ENCODE data around the gene DBR1. TPM values are rescaled to one million over a fixed set of nuclear protein-coding genes. Genes with fewer than 3 reads are reported as not detected.

The DBR1 gene
- polyA plus RNA-seq, 1 experiment: 6.0 TPM

DNA sequence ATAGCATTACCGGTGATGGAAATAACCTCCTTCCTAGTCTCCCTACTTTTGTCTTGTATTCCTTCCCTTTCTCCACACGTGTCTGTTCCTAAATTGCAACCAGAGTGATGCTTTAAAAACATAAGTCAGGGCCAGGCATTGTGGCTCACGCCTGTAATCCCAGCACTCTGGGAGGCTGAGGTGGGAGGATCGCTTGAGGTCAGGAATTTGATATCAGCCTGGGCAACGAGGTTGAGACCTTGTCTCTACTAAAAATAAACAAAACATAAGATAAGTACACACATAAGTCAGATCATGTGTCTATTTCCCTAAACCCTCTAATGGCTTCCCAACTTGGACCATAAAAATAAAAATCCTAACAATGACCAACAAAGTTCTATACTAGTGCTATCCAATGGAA is 30.8 kb upstream of the DBR1 start:
- TF ChIP-seq, protein P1, sequence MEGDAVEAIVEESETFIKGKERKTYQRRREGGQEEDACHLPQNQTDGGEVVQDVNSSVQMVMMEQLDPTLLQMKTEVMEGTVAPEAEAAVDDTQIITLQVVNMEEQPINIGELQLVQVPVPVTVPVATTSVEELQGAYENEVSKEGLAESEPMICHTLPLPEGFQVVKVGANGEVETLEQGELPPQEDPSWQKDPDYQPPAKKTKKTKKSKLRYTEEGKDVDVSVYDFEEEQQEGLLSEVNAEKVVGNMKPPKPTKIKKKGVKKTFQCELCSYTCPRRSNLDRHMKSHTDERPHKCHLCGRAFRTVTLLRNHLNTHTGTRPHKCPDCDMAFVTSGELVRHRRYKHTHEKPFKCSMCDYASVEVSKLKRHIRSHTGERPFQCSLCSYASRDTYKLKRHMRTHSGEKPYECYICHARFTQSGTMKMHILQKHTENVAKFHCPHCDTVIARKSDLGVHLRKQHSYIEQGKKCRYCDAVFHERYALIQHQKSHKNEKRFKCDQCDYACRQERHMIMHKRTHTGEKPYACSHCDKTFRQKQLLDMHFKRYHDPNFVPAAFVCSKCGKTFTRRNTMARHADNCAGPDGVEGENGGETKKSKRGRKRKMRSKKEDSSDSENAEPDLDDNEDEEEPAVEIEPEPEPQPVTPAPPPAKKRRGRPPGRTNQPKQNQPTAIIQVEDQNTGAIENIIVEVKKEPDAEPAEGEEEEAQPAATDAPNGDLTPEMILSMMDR (IDR thresholded peaks at IDR 0.05; ENCODE audit: insufficient read depth, low read depth, low read length): no peak
- Histone ChIP-seq H3K27me3 (ENCODE audit: control insufficient read depth, insufficient read depth, low read length) (no peaks in the 10 kb centered on the region), H3K36me3 (ENCODE audit: control insufficient read depth, insufficient read depth, low read length) (no peaks in the 10 kb centered on the region), H3K4me3 (ENCODE audit: low read depth, low read length) (no peak overlapping the region)
- no peak for DNase-seq (ENCODE audit: low read depth)
- CTCF ChIA-PET: no interaction called here
- POLR2A ChIA-PET: no interaction called here

DNA sequence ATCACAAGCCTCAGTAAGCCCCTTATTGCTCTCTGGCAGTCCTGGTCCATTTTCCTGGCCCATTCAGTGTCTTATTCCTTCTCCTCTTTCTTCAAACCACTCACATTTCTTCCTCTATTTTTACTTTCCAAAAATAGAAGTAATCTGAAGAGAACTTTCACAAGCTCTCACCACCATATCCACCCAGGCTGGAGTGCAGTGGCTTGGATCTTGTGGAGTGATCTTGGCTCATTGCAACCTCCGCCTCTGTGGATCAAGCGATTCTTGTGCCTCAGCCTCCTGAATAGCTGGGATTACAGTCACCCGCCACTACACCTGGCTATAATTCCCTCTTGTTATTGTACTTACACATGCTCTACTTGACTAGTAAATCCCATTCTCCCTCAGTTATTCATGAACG is 29.2 kb upstream of the DBR1 start:
- POLR2A ChIA-PET: interaction anchor here (0.6 kb wide), 1 partner anchor 17 kb away, joined by 4 read pairs; no protein-coding TSS in a partner anchor
- H3K27me3 ChIP-seq (ENCODE audit: control insufficient read depth, insufficient read depth, low read length): no peaks in the 10 kb centered on the region
- TF ChIP-seq, protein P1 (IDR thresholded peaks at IDR 0.05; ENCODE audit: insufficient read depth, low read depth, low read length): no peak
- CTCF ChIA-PET: interaction anchor here (1.6 kb wide), 1 partner anchor 14 kb away, joined by 4 read pairs; no protein-coding TSS in a partner anchor
- H3K36me3 ChIP-seq (ENCODE audit: control insufficient read depth, insufficient read depth, low read length): no peaks in the 10 kb centered on the region
- no peak overlapping the region for H3K4me3 ChIP-seq (ENCODE audit: low read depth, low read length)
- no peak for DNase-seq (ENCODE audit: low read depth)

DNA sequence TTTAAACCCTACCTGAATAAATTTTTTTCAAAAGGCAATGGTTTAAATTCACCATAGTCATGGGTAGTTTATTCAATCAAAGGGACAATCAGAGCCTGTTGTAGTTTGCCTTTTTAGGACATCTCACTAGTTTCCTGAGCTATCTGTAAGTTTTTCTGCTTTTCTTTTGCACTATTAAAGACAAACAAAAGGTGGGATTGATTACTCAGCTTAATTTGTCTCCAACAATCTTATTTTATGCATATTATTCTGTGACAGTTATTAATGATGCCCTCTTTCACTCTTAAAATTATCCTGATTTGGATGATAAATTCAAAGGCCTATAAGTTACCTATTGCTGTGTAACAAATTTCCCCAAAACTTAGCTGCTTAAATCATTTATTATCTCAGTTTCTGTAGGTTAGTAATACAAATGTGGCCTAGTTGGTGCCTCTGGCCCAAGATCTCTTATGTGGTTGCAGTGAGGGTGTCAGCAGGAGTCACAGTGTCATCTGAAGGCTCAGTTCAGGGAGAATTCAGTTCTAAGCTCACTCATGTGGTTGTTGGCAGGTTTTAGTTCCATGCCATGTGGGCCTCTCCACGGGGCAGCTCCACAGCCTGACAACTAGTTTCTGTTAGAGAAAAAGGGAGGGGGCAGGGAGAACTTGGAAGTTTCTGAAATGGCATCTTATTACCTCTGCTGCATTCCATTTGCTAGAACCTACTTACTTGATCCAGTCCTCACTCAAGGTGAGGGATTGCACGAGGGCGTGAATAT is 28.4 kb upstream of the DBR1 start:
- H3K4me3 ChIP-seq (ENCODE audit: low read depth, low read length): no peak overlapping the region
- no peaks in the 10 kb centered on the region for H3K27me3 ChIP-seq (ENCODE audit: control insufficient read depth, insufficient read depth, low read length)
- DNase-seq (ENCODE audit: low read depth): no peak
- TF ChIP-seq, protein P1 (IDR thresholded peaks at IDR 0.05; ENCODE audit: insufficient read depth, low read depth, low read length): no peak
- ChIA-PET POLR2A (no interaction called here), CTCF (interaction anchor here (1.3 to 1.6 kb wide), 2 partner anchors 15 kb away, joined by 3 to 4 read pairs; no protein-coding TSS in a partner anchor)
- no peaks in the 10 kb centered on the region for H3K36me3 ChIP-seq (ENCODE audit: control insufficient read depth, insufficient read depth, low read length)

DNA sequence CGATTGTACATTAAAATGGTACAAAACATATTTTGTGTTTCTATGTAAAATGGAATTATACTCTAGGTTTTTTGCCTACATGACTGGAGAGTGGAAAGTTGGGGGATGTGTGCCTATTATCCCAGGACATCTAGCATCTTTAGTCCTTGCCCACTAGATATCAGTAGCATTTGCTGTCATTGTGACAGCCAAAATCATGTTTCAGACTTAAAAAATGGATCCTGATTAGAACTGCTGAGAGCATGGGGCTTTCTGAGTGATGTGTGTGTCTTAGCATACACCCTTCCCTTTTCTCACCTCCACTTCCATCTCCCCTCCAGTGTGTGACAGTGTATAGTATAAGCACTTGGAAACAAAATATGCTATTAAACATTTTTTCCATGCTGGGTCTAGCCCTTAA is 25.7 kb upstream of the DBR1 start:
- H3K27me3 ChIP-seq (ENCODE audit: control insufficient read depth, insufficient read depth, low read length): no peaks in the 10 kb centered on the region
- H3K36me3 ChIP-seq (ENCODE audit: control insufficient read depth, insufficient read depth, low read length): no peaks in the 10 kb centered on the region
- TF ChIP-seq, protein P1 (IDR thresholded peaks at IDR 0.05; ENCODE audit: insufficient read depth, low read depth, low read length): no peak
- ChIA-PET CTCF (no interaction called here), POLR2A (no interaction called here)
- no peak for DNase-seq (ENCODE audit: low read depth)
- no peak overlapping the region for H3K4me3 ChIP-seq (ENCODE audit: low read depth, low read length)

DNA sequence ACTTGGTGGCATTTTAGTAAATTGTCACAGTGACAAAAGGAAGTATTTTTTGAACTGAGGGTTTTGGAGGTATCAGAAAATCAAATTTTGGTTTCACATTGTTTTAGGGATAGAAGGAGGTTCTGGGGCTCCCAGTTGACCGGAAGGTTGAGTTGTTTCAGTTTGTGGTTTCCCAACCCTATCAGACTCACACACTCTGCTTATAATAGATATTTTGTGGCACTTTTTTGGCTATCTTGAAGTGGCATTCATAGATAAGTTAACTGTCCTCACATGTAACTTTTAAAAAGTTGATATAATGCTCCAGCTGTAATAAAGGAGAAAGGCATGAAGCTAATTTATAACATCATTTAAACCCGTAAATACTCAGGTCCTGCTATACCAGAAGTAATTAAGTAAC is 25.1 kb upstream of the DBR1 start:
- ChIA-PET POLR2A (no interaction called here), CTCF (no interaction called here)
- Histone ChIP-seq H3K4me3 (ENCODE audit: low read depth, low read length) (no peak overlapping the region), H3K36me3 (ENCODE audit: control insufficient read depth, insufficient read depth, low read length) (no peaks in the 10 kb centered on the region), H3K27me3 (ENCODE audit: control insufficient read depth, insufficient read depth, low read length) (no peaks in the 10 kb centered on the region)
- no peak for DNase-seq (ENCODE audit: low read depth)
- TF ChIP-seq, protein P1 (IDR thresholded peaks at IDR 0.05; ENCODE audit: insufficient read depth, low read depth, low read length): no peak
